SU-DHL-6 (cell line): ENCODE data around the gene NAA15.
"Not testable (repeated sequence)": the region's sequence is repeated elsewhere in the genome, so short reads cannot be mapped to it uniquely, and the experiment has no call there.

Experiments
- H2AFZ ChIP-seq: fragments of 200-600 bp; sonication (generic); 2 replicates; pipeline ENCODE4 v1.6.1; 2014; ENCODE audit warnings: low read depth, mild to moderate bottlenecking, moderate library complexity, mixed read lengths, antibody characterized with exemption, low read length; ENCODE audit not compliant: severe bottlenecking
- H3F3A ChIP-seq: fragments of 200-600 bp; shearing (Covaris generic); 2 replicates; pipeline ENCODE4 v1.6.0; 2016; ENCODE audit warnings: antibody characterized with exemption, mild to moderate bottlenecking; ENCODE audit not compliant: insufficient read depth
- H3K27ac ChIP-seq: fragments of 200-600 bp; sonication (generic); 2 replicates; pipeline ENCODE4 v1.5.1; 2016; ENCODE audit warnings: low read depth, mild to moderate bottlenecking, low read length, moderate library complexity, mixed read lengths
- H3K27me3 ChIP-seq: fragments of 200-600 bp; sonication (generic), shearing (Covaris generic); 2 replicates; pipeline ENCODE4 v1.6.0; 2014; ENCODE audit warnings: mild to moderate bottlenecking, low read length
- H3K36me3 ChIP-seq: fragments of 200-600 bp; sonication (generic); 2 replicates; pipeline ENCODE4 v1.6.1; 2014; ENCODE audit warnings: mild to moderate bottlenecking, low read length, mixed read lengths
- H3K4me2 ChIP-seq: fragments of 300-600, 200-600 bp; shearing (Covaris generic), sonication (generic); 2 replicates; pipeline ENCODE4 v1.6.0; 2014; ENCODE audit warnings: low read length, low read depth, mild to moderate bottlenecking; ENCODE audit not compliant: poor library complexity, severe bottlenecking
- H3K4me3 ChIP-seq: fragments of 200-600 bp; sonication (generic); 2 replicates; pipeline ENCODE4 v1.5.1; 2014; ENCODE audit warnings: antibody characterized with exemption, low read length, mild to moderate bottlenecking, mixed read lengths; ENCODE audit not compliant: insufficient read depth, poor library complexity, severe bottlenecking
- H3K79me2 ChIP-seq: fragments of 200-600 bp; sonication (generic); 2 replicates; pipeline ENCODE4 v1.6.1; 2014; ENCODE audit warnings: mild to moderate bottlenecking, low read length, moderate library complexity; ENCODE audit not compliant: insufficient read depth
- H3K9ac ChIP-seq: fragments of 200-600 bp; sonication (generic); 2 replicates; pipeline ENCODE4 v1.7.0; 2014; ENCODE audit warnings: mild to moderate bottlenecking, low read length
- H3K9me2 ChIP-seq: fragments of 200-600 bp; sonication (generic); replicated peaks from 2 replicates; pipeline ENCODE4 v1.6.1; 2014; ENCODE audit warnings: low read length; ENCODE audit not compliant: insufficient read depth
- H3K9me3 ChIP-seq: fragments of 200-600 bp; sonication (generic); 2 replicates; pipeline ENCODE4 v1.6.1; 2014; ENCODE audit warnings: low read length, mixed read lengths; ENCODE audit not compliant: insufficient read depth
- H4K20me1 ChIP-seq: fragments of 200-600 bp; sonication (generic); 2 replicates; pipeline ENCODE4 v1.6.1; 2014; ENCODE audit warnings: low read depth, mild to moderate bottlenecking, antibody characterized with exemption, low read length, moderate library complexity, mixed read lengths
- EZH2phosphoT487 ChIP-seq: fragments of 200-600 bp; sonication (generic), shearing (Covaris generic); conservative IDR thresholded peaks from 2 replicates; pipeline ENCODE4 v1.6.1; 2018; ENCODE audit warnings: mild to moderate bottlenecking, antibody characterized with exemption, low read length, moderate library complexity, mixed read lengths
- TF ChIP-seq, protein P1 (sequence below): fragments of 200-600 bp; sonication (generic); IDR thresholded peaks from one replicate; pipeline ENCODE4 v1.5.1; 2017; ENCODE audit warnings: antibody characterized with exemption, mild to moderate bottlenecking, low read length, moderate library complexity; ENCODE audit not compliant: insufficient read depth, poor library complexity, severe bottlenecking

The NAA15 gene

DNA sequence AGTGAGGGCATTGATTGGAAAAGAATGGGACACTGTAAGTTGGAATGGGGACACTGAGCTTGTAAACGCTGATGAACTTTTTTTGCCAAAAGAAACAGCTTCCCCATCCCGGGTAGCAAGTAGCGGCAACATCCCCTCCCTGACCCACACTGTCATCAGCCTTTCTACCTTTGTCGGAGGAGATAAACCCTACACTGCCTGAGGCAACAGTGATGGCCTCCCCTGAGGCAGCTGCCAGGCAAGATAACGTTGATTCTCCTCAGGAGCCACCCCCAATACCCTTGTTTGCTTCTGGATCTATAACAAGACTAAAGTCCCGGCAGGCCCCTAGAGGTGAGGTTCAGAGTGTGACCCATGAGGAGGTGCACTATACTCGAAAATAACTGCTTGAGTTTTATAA, 142.4 kb downstream of the NAA15 start:
- no peak overlapping the region for H2AFZ ChIP-seq
- no peak overlapping the region for H3K9ac ChIP-seq
- H4K20me1 ChIP-seq = no peaks in the 10 kb centered on the region
- H3K27ac ChIP-seq = no peak overlapping the region
- H3K79me2 ChIP-seq = no peaks in the 10 kb centered on the region
- no peak overlapping the region for H3K4me2 ChIP-seq
- H3K9me3 ChIP-seq = no peaks in the 10 kb centered on the region
- H3F3A ChIP-seq = no peaks in the 10 kb centered on the region
- no peaks in the 10 kb centered on the region for H3K36me3 ChIP-seq
- TF ChIP-seq, protein P1, sequence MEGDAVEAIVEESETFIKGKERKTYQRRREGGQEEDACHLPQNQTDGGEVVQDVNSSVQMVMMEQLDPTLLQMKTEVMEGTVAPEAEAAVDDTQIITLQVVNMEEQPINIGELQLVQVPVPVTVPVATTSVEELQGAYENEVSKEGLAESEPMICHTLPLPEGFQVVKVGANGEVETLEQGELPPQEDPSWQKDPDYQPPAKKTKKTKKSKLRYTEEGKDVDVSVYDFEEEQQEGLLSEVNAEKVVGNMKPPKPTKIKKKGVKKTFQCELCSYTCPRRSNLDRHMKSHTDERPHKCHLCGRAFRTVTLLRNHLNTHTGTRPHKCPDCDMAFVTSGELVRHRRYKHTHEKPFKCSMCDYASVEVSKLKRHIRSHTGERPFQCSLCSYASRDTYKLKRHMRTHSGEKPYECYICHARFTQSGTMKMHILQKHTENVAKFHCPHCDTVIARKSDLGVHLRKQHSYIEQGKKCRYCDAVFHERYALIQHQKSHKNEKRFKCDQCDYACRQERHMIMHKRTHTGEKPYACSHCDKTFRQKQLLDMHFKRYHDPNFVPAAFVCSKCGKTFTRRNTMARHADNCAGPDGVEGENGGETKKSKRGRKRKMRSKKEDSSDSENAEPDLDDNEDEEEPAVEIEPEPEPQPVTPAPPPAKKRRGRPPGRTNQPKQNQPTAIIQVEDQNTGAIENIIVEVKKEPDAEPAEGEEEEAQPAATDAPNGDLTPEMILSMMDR = no peak
- TF ChIP-seq EZH2phosphoT487 = no peak
- H3K9me2 ChIP-seq = no peaks in the 10 kb centered on the region
- H3K4me3 ChIP-seq = no peak overlapping the region
- H3K27me3 ChIP-seq = no peaks in the 10 kb centered on the region

DNA sequence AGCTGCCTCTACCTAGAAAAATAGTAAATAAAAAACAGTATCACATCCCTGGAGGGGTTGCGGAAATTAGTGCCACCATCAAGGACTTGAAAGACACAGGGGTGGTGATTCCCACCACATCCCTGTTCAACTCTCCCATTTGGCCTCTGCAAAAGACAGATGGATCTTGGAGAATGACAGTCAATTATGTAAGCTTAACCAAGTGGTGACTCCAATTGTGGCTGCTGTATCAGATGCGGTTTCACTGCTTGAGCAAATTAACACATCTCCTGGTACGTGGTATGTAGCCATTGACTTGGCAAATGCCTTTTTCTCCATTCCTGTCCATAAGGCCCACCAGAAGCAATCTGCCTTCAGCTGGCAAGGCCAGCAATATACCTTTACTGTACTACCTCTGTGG, 143.6 kb downstream of the NAA15 start:
- not testable (repeated sequence) for H3K27ac ChIP-seq, H2AFZ ChIP-seq, H4K20me1 ChIP-seq, H3F3A ChIP-seq, H3K4me2 ChIP-seq, H3K4me3 ChIP-seq, H3K9ac ChIP-seq, H3K9me3 ChIP-seq, H3K27me3 ChIP-seq, H3K36me3 ChIP-seq, H3K79me2 ChIP-seq, H3K9me2 ChIP-seq

DNA sequence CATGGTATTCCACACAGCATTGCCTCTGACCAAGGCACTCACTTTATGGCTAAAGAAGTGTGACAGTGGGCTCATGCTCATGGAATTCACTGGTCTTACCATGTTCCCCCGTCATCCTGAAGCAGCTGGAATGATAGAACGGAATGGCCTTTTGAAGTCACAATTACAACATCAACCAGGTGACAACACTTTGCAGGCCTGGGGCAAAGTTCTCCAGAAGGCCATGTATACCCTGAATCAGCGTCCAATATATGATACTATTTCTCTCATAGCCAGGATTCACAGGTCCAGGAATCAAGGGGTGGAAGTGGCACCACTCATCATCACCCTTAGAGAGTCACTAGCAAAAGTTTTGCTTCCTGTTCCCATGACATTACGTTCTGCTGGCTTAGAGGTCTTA, 145.8 kb downstream of the NAA15 start:
- not testable (repeated sequence) for H3K4me2 ChIP-seq, H3K9ac ChIP-seq, H3K4me3 ChIP-seq

DNA sequence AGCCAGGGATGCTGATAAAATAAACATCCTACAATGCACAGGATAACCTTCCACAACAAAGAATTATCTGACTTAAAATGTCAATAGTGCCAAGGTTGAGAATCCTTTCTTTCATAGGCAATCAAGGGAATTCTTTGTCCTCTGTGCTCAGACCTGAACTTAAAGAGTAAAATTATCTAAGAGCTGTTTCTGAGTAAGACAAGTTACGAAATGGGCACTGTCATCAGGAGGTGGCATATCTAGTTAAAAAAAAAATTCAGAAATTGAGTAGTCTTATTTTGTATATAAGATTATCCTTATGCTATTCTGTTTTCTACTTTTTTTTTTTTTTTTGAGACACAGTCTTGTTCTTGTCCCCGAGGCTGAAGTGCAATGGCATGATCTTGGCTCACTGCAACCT, 149.3 kb downstream of the NAA15 start:
- Histone ChIP-seq H4K20me1 (no peaks in the 10 kb centered on the region), H3K79me2 (peaks cover 15% of the 10 kb centered on the region; the same call in 1 of the 2 replicates), H3K4me3 (no peak overlapping the region)

More for the DNA sequence above, 145.8 kb downstream of the NAA15 start:
- not testable (repeated sequence) for H3K36me3 ChIP-seq, H3K9me3 ChIP-seq, H3K9me2 ChIP-seq, H3K27me3 ChIP-seq, H3K27ac ChIP-seq, H4K20me1 ChIP-seq, H3K79me2 ChIP-seq, H2AFZ ChIP-seq, H3F3A ChIP-seq

More for the DNA sequence above, 149.3 kb downstream of the NAA15 start:
- Histone ChIP-seq H3K9me2 (no peaks in the 10 kb centered on the region), H2AFZ (no peak overlapping the region), H3K36me3 (no peaks in the 10 kb centered on the region), H3F3A (peaks cover 6% of the 10 kb centered on the region; the same call in 1 of the 2 replicates), H3K4me2 (no peak overlapping the region), H3K9me3 (no peaks in the 10 kb centered on the region), H3K27me3 (no peaks in the 10 kb centered on the region), H3K27ac (no peak overlapping the region), H3K9ac (no peak overlapping the region)
- TF ChIP-seq, protein P1 = no peak
- no peak for TF ChIP-seq EZH2phosphoT487
